GM12872 (cell line): ENCODE results near the gene FLYWCH1.

Source experiments
- CTCF ChIP-seq: IDR thresholded peaks from 3 replicates; pipeline ENCODE4 v1.5.1; 2011; ENCODE audit warnings: low read depth, mild to moderate bottlenecking, low read length, moderate library complexity; ENCODE audit not compliant: insufficient read depth

Gene FLYWCH1

DNA sequence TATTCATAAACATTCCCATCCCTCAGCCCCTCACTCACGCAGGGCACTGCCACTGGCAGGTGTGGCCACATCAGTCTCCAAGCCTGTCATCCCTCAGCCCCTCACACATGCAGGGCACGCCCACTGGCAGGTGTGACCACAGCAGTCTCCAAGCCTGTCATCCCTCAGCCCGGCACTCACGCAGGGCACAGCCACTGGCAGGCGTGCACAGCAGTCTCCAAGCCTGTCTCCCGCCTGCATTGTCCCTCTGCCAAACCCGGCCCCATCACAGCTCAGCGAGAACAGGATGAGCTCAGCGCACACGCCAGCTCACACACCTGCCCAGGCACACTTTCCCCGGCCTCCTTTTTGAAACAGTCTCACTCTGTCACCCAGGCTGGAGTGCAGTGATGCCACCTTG lies 40.9 kb downstream of the FLYWCH1 start:
- TF ChIP-seq CTCF, result no peak

DNA sequence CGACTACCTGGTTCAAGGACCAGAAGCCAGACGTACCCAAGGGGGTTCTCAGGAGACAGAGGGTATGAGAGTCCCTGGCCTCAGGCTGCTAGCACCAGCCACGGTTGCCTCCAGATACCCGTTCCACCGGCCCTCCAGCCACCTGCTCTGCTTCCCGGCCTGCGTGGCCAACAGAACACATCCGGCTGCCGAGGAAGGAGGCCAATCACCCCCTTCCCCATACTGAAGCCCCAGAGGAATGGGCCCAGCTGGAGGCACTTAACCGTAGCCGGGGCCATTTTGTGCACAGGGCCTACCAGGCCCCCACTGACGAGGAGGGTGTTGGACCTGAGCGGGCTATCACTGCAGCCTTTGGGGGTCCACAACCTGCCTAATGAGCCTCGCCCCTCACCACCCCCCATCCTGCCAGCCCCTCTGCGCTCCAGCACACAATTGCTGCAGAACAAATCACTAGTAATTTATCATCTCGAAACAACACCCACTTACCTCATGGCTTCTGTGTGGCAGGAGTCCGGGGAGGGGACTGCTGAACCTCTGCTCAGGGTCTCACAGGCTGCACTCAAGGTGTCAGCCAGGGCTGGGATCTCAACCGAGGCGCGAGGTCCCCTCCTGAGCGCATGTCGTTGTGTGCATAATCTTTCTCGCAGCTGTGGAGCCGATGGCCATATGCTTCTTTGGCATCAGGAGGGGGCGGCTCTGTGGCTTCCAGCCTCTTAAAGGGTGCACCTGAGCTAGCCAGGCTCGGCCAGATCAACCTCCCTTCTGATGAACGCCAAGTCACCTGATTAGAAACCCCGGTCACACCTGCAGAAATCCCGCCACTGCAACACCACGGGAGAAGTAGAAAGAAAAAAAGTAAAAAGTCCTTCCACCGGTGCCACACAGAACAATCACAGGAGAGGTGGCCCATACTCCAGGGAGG lies 42.2 kb downstream of the FLYWCH1 start:
- TF ChIP-seq CTCF, result no peak

- no peak for TF ChIP-seq CTCF
Measured at GRCh38 chr16:2954656-2955381, 43.1 kb downstream of the FLYWCH1 start.

DNA sequence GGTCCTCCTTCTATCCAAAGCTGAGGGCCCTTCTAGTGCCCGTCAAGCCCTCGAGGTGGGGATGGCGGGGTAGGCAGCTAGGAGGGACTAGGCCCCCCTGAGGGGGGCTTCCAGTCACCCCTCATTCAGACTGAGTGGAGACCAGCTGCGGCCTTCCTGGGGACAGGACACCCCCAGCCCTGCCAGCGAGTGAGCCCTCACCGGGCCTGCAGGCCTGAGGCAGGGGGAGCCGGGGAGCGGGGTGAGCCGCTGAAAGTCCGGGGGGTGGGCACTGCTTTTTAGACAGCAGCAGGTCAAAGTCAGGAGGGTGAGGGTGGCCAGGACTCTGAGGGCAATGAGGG lies 43.7 kb downstream of the FLYWCH1 start:
- TF ChIP-seq CTCF, result no peak

GRCh38 chr16:2955779-2956578 lies 44.2 kb downstream of the FLYWCH1 start:
- TF ChIP-seq CTCF, result no peak

DNA sequence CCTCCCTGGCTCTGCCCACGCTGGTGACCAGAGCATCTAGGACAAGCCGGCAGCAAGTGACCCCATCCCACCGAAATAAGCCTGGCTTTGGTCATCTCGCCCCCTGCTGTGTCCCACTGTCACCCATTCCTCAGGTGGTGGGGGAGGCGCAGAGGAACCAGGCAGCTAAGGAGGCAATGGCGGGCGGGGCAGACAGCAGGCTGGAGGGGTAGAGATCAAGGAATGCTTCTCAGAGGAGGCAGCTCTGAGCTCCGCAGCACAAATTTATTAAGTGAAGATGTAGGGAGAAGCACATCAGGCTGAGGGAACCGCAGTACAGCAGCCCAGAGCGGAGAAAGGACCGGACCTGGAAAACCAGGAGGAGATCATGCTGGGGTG lies 44.8 kb downstream of the FLYWCH1 start:
- TF ChIP-seq CTCF, result no peak

DNA sequence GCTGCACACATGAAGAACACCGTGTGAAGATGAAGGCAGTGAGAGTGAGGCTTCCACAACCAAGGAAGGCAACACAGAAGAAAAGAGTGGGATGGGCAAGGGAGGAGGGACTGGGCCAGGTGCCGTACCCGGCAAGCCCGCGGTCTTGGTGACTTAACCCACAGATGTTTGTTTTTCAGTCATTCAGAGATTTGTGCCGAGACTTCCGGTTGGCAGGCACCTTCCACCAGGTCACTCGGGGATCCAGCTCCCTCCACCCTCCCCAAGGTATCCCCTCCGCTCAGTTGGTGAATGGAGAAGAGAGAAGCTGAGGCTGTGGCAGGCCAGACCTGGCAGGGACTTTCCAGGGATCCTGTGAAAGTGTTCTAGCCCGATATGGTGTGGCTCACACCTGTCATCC lies 47.5 kb downstream of the FLYWCH1 start:
- no peak for TF ChIP-seq CTCF
